Breast epithelium (tissue), 4 donors: ENCODE results near the gene ART4. TPM values are rescaled to one million over a fixed set of nuclear protein-coding genes. Genes with fewer than 3 reads are reported as not detected.

Source experiments
- DNase-seq, 2 donors: peaks; one replicate each; pipeline ENCODE4 v3.0.0-alpha.2; 2019; ENCODE audit warnings: low spot score in 2 of 2
- H3K27ac ChIP-seq, 2 donors: fragments of 200-600 bp; sonication (generic) in 1 of 2; one replicate each; pipeline ENCODE4 v1.5.1; 2016 to 2019; ENCODE audit warnings: mild to moderate bottlenecking in 1 of 2
- H3K27me3 ChIP-seq, 2 donors: fragments of 200-600 bp; sonication (generic) in 1 of 2; one replicate each; pipeline versions ENCODE4 v1.5.1 to v1.6.0; 2017 to 2019; ENCODE audit warnings: control low read depth in 1 of 2, mild to moderate bottlenecking in 1 of 2
- H3K36me3 ChIP-seq: fragments of 200-600 bp; one replicate; pipeline ENCODE4 v1.5.1; 2019
- H3K4me1 ChIP-seq, 2 donors: fragments of 200-600 bp; sonication (generic); one replicate each; pipeline ENCODE4 v1.5.1; 2016 to 2019; ENCODE audit warnings: control low read depth in 1 of 2
- H3K4me3 ChIP-seq, 3 donors: fragments of 200-600 bp; sonication (generic); 1 replicate in 2 of 3; 2 replicates in 1 of 3; pipeline ENCODE4 v1.5.1; 2016 to 2019; ENCODE audit warnings: mild to moderate bottlenecking in 3 of 3, moderate library complexity in 2 of 3
- H3K9me3 ChIP-seq, 2 donors: fragments of 200-600 bp; sonication (generic) in 1 of 2; one replicate each; pipeline ENCODE4 v1.5.1; 2016 to 2019; ENCODE audit warnings: control low read depth in 1 of 2
- CTCF ChIP-seq, 3 donors: fragments of 450-650 bp; IDR thresholded peaks; one replicate each; pipeline ENCODE4 v1.5.1; 2016 to 2017; ENCODE audit warnings: antibody characterized with exemption in 3 of 3, mild to moderate bottlenecking in 3 of 3, moderate library complexity in 3 of 3
- POLR2A ChIP-seq: fragments of 450-650 bp; IDR thresholded peaks from one replicate; pipeline ENCODE4 v1.6.1; 2016; ENCODE audit warnings: antibody characterized with exemption, mild to moderate bottlenecking, moderate library complexity
- POLR2AphosphoS5 ChIP-seq, 3 donors: sonication (generic); formaldehyde crosslinking; IDR thresholded peaks; one replicate each; pipeline ENCODE4 v1.6.1; 2017; ENCODE audit warnings: antibody characterized with exemption in 3 of 3
- intact Hi-C: fragments of 100-400 bp; cut with DNase I; formaldehyde crosslinking; loops from one replicate; pipeline ENCODE4 v1.15.1; 2023; ENCODE audit warnings: low total_unique reads
- total RNA-seq, 3 donors: library from RNA; depleted of rRNA; stranded (reverse); fragments of >200 nt; gene quantifications; one replicate each; pipeline ENCODE4 v1.1.0, GENCODE V29; 2016

The ART4 gene
- total RNA-seq, 3 donors from 2014 or later, result 0.48 to 1.6 (median 1.0) TPM

GRCh38 chr12:14846876-14847580 is 3.7 kb upstream of the ART4 start:
- Histone ChIP-seq H3K4me1 (peaks cover 0 to 6% of the 10 kb centered on the region in 2 donors), H3K9me3 (no peaks in the 10 kb centered on the region), H3K4me3 (no peak overlapping the region), H3K27ac (peak overlapping the region; percentile 28 to 49), H3K36me3 (no peaks in the 10 kb centered on the region), H3K27me3 (no peaks in the 10 kb centered on the region)
- TF ChIP-seq POLR2A, result no peak
- no peak for TF ChIP-seq CTCF (IDR thresholded peaks at IDR 0.05)
- no peak for TF ChIP-seq POLR2AphosphoS5 (IDR thresholded peaks at IDR 0.05)
- no peak for DNase-seq
- intact Hi-C loops, result no loop called here

- Histone ChIP-seq H3K9me3 (no peaks in the 10 kb centered on the region), H3K27me3 (no peaks in the 10 kb centered on the region), H3K27ac (peak overlapping the region; percentile 35 to 49), H3K4me1 (peaks cover 0 to 12% of the 10 kb centered on the region in 2 donors), H3K4me3 (no peak overlapping the region), H3K36me3 (no peaks in the 10 kb centered on the region)
- intact Hi-C loops, result no loop called here
- no peak for DNase-seq
- TF ChIP-seq CTCF (IDR thresholded peaks at IDR 0.05) (peak in 1 of 3 donors; percentile 11), POLR2A (no peak), POLR2AphosphoS5 (IDR thresholded peaks at IDR 0.05) (no peak)
Measured at GRCh38 chr12:14846042-14846587, 2.8 kb upstream of the ART4 start.

GRCh38 chr12:14845350-14845750 is 2.0 kb upstream of the ART4 start:
- Histone ChIP-seq H3K27ac (peak overlapping the region; percentile 35 to 49), H3K4me3 (no peak overlapping the region), H3K27me3 (no peaks in the 10 kb centered on the region), H3K36me3 (no peaks in the 10 kb centered on the region), H3K4me1 (peaks cover 0 to 12% of the 10 kb centered on the region in 2 donors), H3K9me3 (no peaks in the 10 kb centered on the region)
- DNase-seq, result peak in 1 of 2 donors; percentile 30
- TF ChIP-seq POLR2A, result no peak
- peak; percentile 79 to 90 (median 84) for TF ChIP-seq CTCF (IDR thresholded peaks at IDR 0.05)
- intact Hi-C loops, result loop anchor here (2.0 kb wide), 2 partner anchors 147 to 155 kb away; no protein-coding TSS in a partner anchor

- H3K9me3 ChIP-seq, result no peaks in the 10 kb centered on the region
- no peak overlapping the region for H3K27ac ChIP-seq
- intact Hi-C loops, result loop anchor here (2.0 kb wide), 2 partner anchors 148 to 156 kb away; no protein-coding TSS in a partner anchor
Measured at GRCh38 chr12:14844401-14844800, 1.1 kb upstream of the ART4 start.

More at GRCh38 chr12:14844401-14844800, 1.1 kb upstream of the ART4 start:
- Histone ChIP-seq H3K4me1 (peaks cover 0 to 12% of the 10 kb centered on the region in 2 donors), H3K4me3 (no peak overlapping the region), H3K27me3 (no peaks in the 10 kb centered on the region), H3K36me3 (no peaks in the 10 kb centered on the region)
- TF ChIP-seq POLR2AphosphoS5 (IDR thresholded peaks at IDR 0.05) (no peak), POLR2A (no peak), CTCF (IDR thresholded peaks at IDR 0.05) (no peak)
- no peak for DNase-seq
